A204.1 (cell line): Measurements from ENCODE around the gene ANKRD13A.
"Not testable (repeated sequence)": the region's sequence is repeated elsewhere in the genome, so short reads cannot be mapped to it uniquely, and the experiment has no call there.

Source experiments
- FAIRE-seq: peaks from 2 replicates; lab custom pipeline; 2012; peaks lifted over from hg19 to GRCh38; lab: Jason Lieb, UNC

ANKRD13A gene

DNA sequence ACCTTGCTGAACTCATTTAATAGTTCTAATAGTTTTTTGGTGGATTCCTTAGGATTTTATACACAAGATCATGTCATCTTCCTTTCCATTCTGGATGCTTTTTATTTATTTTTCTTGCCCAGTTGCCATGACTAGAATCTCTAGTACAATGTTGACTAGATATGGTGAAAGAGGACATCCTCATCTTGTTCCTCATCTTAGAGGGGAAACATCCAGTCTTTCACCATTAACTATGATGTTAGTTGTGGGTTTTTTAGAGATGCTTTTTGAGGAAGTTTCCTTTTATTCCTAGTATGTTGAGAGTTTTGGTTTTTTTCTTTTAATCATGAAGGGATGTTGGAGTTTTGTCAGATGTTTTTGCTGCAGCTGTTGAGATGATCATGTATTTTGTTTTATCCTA lies 8.7 kb downstream of the ANKRD13A start:
- no peak for FAIRE-seq

DNA sequence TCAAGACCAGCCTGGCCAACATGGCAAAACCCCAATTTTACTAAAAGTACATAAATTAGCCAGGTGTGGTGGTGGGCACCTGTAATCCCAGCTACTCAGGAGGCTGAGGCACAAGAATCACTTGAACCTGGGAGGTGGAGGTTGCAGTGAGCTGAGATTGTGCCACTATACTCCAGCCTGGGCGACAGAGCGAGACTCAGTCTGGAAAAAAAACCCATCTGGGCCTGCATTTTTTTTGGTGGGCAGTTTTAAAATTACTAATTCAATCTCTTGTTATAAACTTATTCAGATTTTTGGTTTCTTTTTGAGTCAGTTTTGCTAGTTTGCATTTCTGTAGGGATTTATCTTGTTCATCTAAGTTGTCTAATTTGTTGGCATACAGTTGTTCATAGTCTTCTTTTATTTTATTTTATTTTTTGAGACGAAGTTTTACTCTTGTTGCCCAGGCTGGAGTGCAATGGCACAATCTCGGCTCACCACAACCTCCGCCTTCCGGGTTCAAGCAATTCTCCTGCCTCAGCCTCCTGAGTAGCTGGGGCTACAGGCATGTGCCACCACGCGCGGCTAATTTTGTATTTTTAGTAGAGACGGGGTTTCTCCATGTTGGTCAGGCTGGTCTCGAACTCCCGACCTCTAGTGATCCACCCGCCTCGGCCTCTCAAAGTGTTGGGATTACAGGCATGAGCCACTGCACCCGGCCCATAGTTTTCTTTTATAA lies 9.6 kb downstream of the ANKRD13A start:
- FAIRE-seq, result not testable (repeated sequence)

- no peak for FAIRE-seq
Observed at GRCh38 chr12:110010853-110011723, 11.9 kb downstream of the ANKRD13A start.

GRCh38 chr12:110012137-110012536 lies 12.9 kb downstream of the ANKRD13A start:
- FAIRE-seq, result no peak

GRCh38 chr12:110012659-110013058 lies 13.4 kb downstream of the ANKRD13A start:
- FAIRE-seq, result no peak

DNA sequence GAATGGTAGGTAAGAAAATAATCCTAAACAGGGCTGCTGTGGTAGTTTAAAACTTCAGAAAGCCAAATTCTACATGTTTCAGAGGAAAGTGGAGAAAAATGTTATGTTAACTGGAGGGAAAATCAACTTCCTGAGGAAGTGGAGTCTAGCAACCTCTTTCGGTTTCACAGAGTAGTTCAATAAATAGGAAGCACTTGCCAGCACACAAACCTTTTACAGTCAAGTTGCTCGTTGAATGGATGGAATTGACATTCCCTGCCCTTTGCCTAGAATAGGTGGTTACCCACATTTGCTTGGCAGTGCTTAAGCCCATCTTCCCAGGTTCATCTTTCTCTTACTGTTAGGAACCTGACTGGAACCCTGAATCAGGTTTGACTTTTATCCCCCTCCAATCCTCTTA lies 15.9 kb downstream of the ANKRD13A start:
- no peak for FAIRE-seq

DNA sequence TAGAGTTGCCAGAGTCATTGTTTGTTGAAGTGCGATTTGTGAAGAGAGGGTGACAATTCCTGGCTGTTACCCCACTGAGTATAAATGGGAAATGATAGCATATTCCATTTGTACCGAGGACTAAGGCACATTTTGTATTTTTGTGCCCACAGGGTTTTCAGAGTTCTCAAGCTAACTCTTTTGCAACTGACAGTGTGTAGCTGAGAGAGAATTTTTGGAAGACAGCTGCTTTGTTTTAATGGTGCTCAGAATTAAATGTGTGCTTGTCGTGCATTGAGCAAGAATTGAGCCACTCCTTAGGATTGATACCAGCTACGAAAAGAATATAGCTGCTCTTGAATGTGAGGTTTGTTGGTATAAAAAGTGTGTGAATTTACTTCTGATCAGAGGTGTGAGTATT lies 21.7 kb downstream of the ANKRD13A start:
- no peak for FAIRE-seq

- FAIRE-seq, result no peak
Observed at GRCh38 chr12:110023059-110023980, 24.1 kb downstream of the ANKRD13A start.

DNA sequence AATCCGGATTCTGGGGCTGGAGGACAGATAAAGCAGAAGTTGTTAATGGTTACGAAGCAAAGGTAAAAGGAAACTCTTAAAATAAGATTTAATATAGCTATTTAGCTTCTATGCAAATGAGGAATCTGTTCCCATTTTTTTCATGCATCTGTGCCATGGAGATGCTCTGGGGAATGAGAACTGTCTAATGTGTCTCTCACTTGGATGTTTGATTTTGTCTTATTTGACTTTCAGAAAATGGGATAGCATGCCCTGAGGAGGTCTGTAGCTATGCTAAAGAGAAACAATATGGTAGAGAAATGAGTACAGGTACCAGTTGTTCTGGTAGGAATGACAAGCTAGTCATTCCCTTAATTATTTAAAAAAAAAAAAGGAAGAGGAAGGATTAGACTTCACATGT lies 24.8 kb downstream of the ANKRD13A start:
- FAIRE-seq, result no peak

- no peak for FAIRE-seq
Observed at GRCh38 chr12:110028323-110028722, 29.1 kb downstream of the ANKRD13A start.

- FAIRE-seq, result no peak
Observed at GRCh38 chr12:110029290-110029815, 30.1 kb downstream of the ANKRD13A start.

GRCh38 chr12:110033888-110034287 lies 34.7 kb downstream of the ANKRD13A start:
- no peak for FAIRE-seq

DNA sequence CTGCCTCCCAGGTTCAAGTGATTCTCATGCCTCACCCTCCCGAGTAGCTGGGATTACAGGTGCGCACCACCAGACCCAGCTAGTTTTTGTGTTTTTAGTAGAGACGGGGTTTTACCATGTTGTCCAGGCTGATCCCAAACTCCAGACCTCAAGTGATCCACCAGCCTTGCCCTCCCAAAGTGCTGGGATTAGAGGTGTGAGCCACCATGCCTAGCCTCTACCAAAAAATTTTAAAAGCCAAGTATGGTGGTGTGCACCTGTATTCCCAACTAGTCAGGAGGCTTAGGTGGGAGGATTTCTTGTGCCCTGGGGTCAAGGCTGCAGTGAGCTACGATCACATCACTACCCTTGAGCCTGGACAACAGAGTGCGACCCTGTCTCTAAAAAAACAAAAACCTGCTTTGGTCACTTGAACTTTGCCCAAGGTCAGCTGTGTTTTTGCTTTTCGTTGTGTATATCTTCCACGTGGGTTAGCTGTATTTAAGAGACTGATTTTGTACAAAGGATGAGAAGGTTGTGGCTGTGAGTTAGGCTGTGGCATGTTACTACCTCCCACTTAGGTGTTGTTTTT lies 36.4 kb downstream of the ANKRD13A start:
- FAIRE-seq, result no peak

GRCh38 chr12:110037315-110037714 lies 38.1 kb downstream of the ANKRD13A start:
- FAIRE-seq, result no peak

DNA sequence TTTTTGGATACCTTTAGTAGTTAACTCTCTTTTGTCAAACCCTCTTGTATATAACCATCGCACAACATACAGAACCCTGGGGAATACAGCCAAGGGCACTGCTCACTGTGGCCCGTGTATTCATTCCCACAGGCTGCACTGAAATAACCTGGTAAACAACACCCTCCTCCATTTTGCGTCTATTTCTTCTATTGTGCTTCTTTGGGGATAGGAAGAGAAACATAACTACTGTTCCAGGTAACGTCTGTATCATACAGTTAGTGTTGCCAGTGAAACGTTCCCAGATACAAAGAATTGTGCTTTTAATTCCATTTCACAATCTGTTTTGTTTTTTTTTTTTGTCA lies 39.5 kb downstream of the ANKRD13A start:
- FAIRE-seq, result no peak

GRCh38 chr12:110039085-110039807 lies 40.0 kb downstream of the ANKRD13A start:
- FAIRE-seq, result no peak

GRCh38 chr12:110042264-110042663 lies 43.0 kb downstream of the ANKRD13A start:
- FAIRE-seq, result no peak

DNA sequence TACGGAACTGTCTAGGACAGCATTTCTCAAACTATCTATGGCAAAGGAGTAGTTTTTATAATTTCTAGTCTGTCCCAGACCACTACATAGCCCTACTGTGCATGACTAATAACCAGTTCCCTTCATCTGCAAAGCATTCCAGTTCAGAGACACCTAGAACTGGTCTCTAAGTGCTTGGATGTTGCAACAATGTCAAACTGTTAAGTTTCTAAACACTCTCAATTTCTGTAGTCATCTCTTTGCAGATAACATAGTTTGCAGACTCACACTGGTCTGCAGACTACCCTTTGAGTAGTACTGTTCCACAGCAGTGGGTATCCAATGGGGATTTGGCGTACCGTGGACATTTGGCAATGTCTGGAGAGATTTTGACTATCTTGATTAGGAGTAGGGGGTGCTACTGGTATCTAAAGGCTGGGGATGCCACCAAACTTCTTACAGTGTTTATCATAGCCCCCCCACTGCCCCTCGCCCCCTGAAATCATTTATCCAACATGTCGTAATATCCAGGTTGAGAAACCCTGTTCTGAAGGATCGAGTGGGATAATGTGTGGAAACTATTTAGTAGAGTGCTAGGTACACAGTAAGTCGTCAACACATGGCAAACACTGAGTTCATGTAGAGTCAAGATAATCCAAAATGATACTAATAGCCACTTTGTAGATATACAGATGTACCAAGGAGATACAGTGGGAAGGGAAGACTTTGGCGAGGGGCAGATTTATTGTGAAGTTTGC lies 47.4 kb downstream of the ANKRD13A start:
- no peak for FAIRE-seq

DNA sequence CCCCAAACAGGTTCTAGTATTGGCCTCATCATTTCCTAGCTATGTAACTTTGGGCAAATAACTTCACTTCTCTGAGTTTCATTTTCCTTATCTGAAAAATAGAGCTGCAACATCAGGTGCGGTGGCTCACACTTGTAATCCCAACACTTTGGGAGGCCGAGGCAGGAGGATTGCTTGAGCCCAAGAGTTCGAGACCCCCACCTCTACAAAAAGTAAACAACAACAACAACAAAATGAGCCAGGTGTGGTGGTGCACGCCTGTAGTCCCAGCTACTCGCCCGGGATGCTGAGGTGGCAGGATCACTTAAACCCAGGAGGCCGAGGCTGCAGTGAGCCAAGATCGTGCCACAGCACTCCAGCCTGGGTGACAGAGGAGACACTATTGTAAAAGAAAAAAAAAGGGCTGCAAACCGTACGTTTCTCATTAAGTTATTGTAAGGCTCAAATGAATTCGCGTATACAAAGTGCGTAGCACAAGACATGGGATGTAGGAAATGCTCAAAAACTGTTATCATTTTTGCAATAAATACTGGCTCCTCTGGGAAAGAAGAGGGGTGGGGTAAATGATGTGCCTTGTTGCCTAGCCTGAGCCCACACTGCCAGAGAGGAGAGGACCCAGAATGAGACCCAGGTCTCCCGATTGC lies 48.2 kb downstream of the ANKRD13A start:
- no peak for FAIRE-seq
